Natural killer cell treated with Interleukin-12 subunit alpha and Interleukin-12 subunit beta and Interleukin-15 and Interleukin-18, amount 100 ng/mL, for 72 hours (primary cell): Measurements from ENCODE around the gene SF3A1. TPM values are rescaled to one million over a fixed set of nuclear protein-coding genes. Genes with fewer than 3 reads are reported as not detected.
A peak's percentile ranks its signal among the peaks of the same experiment; 100 is the strongest.

Experiments used
- ATAC-seq, 2 donors: fragments of 150-1000 bp; cut with Tn5 transposase in 1 of 2; sonication (Bioruptor Pico), chemical (Tn5 transposase) in 1 of 2; 2 replicates each; pipeline ENCODE4 v1.10.0; 2021
- DNase-seq: peaks from one replicate; pipeline ENCODE4 v3.0.0; 2022; ENCODE audit warnings: low spot score
- H3K27ac Mint-ChIP-seq, 2 donors: 1 replicate in 1 of 2; 2 replicates in 1 of 2; pipeline ENCODE4 v1.8.0; 2022; ENCODE audit warnings: mixed read lengths in 2 of 2, mild to moderate bottlenecking in 1 of 2, moderate library complexity in 1 of 2
- H3K27me3 Mint-ChIP-seq, 2 donors: 1 replicate in 1 of 2; 2 replicates in 1 of 2; pipeline ENCODE4 v1.8.0; 2022; ENCODE audit warnings: mixed read lengths in 2 of 2
- H3K36me3 Mint-ChIP-seq: one replicate; pipeline ENCODE4 v1.8.0; 2022; ENCODE audit warnings: mixed read lengths
- H3K4me1 Mint-ChIP-seq, 2 donors: 1 replicate in 1 of 2; 2 replicates in 1 of 2; pipeline ENCODE4 v1.8.0; 2022; ENCODE audit warnings: low read depth in 2 of 2, mixed read lengths in 2 of 2, mild to moderate bottlenecking in 1 of 2
- H3K4me3 Mint-ChIP-seq: one replicate; pipeline ENCODE4 v1.8.0; 2022; ENCODE audit warnings: mixed read lengths
- H3K9me3 Mint-ChIP-seq: 2 replicates; pipeline ENCODE4 v1.8.0; 2022; ENCODE audit warnings: mixed read lengths
- total RNA-seq, 2 donors: library from RNA; stranded (reverse); gene quantifications; one replicate each; pipeline ENCODE4 v1.2.3, GENCODE V29; 2022

The SF3A1 gene
- total RNA-seq, 2 donors from 2014 or later, result 225 to 301 TPM

- H3K9me3 Mint-ChIP-seq, result no peaks in the 10 kb centered on the region
- no peaks in the 10 kb centered on the region for H3K36me3 Mint-ChIP-seq
- no peak for DNase-seq
- H3K4me3 Mint-ChIP-seq, result no peak overlapping the region
- ATAC-seq, result no peak
- H3K27ac Mint-ChIP-seq, result no peak overlapping the region
- H3K27me3 Mint-ChIP-seq, result peaks cover 13 to 15% of the 10 kb centered on the region in 2 donors
- peaks cover 14 to 19% of the 10 kb centered on the region in 2 donors for H3K4me1 Mint-ChIP-seq
These were observed 37.2 kb upstream of the SF3A1 start for GRCh38 chr22:30393885-30394284.

DNA sequence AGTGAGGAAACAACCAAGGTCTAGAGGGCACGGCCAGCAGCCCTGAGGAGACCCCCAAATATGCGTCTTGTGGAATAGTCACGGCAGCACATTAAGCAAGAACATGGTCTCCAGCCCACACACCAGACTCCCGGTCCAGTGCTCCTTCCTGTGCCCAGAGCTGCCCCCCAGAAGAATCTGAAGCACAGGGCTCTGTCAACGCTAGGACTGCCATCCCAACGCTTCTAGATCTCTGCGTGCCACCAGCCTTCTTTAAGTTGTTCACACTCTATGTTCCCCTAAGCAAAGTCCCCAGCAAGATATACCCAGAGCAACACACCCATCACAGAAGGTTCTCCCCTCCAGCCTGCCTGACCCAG lies 36.6 kb upstream of the SF3A1 start:
- H3K27ac Mint-ChIP-seq, result no peak overlapping the region

DNA sequence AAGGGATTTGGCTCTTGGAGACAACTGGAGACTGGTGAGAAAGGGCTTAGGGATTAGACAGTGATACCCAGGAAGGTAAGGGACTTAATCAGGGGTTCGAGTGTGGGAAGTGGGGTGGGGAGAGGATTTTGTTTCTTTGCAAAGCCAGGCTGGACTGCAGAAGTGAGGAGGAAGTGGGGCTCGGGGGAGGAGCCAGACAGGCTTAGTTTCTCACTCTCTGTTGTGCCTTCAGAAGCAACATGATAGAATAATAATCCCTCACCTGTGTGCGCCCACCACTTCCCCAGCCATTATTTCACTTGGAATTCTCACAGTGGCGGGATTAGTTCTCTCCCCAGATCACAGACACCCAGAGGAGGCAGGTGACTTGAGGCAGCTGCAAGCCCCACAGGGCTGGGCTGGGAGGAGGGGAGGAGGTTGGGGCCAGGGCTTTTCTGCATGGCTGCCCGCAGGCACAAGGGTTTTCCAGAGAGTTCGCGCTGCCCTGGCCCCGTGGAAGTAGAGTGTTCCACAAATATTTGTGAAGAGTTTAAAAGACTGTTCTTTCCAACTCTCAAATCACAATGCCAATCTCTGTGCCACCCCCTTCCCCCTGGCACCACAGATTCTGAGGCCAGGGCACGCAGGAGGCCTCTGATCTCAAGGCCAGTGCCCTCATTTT lies 36.1 kb upstream of the SF3A1 start:
- H3K27ac Mint-ChIP-seq, result no peak overlapping the region
- H3K4me1 Mint-ChIP-seq, result peaks cover 3 to 9% of the 10 kb centered on the region in 2 donors
- peaks cover 4 to 5% of the 10 kb centered on the region in 2 donors for H3K27me3 Mint-ChIP-seq
- DNase-seq (no peak), ATAC-seq (no peak)
- H3K4me3 Mint-ChIP-seq, result no peak overlapping the region
- no peaks in the 10 kb centered on the region for H3K9me3 Mint-ChIP-seq
- no peaks in the 10 kb centered on the region for H3K36me3 Mint-ChIP-seq

More for the DNA sequence above, 36.6 kb upstream of the SF3A1 start:
- H3K27me3 Mint-ChIP-seq, result peaks cover 7 to 9% of the 10 kb centered on the region in 2 donors
- no peaks in the 10 kb centered on the region for H3K36me3 Mint-ChIP-seq
- no peak for ATAC-seq
- DNase-seq, result no peak
- H3K4me1 Mint-ChIP-seq, result peaks cover 8 to 14% of the 10 kb centered on the region in 2 donors
- no peaks in the 10 kb centered on the region for H3K9me3 Mint-ChIP-seq
- H3K4me3 Mint-ChIP-seq, result no peak overlapping the region

- Mint-ChIP-seq H3K4me3 (no peak overlapping the region), H3K4me1 (peaks cover 6 to 7% of the 10 kb centered on the region in 2 donors), H3K27ac (peak overlapping the region in 1 of 2 donors; percentile 10), H3K9me3 (no peaks in the 10 kb centered on the region), H3K36me3 (no peaks in the 10 kb centered on the region), H3K27me3 (peaks cover 5 to 6% of the 10 kb centered on the region in 2 donors)
- peak; percentile 76 for DNase-seq
- ATAC-seq, result peak in 1 of 2 donors; percentile 33
These were observed 34.4 kb upstream of the SF3A1 start for GRCh38 chr22:30390974-30391691.

DNA sequence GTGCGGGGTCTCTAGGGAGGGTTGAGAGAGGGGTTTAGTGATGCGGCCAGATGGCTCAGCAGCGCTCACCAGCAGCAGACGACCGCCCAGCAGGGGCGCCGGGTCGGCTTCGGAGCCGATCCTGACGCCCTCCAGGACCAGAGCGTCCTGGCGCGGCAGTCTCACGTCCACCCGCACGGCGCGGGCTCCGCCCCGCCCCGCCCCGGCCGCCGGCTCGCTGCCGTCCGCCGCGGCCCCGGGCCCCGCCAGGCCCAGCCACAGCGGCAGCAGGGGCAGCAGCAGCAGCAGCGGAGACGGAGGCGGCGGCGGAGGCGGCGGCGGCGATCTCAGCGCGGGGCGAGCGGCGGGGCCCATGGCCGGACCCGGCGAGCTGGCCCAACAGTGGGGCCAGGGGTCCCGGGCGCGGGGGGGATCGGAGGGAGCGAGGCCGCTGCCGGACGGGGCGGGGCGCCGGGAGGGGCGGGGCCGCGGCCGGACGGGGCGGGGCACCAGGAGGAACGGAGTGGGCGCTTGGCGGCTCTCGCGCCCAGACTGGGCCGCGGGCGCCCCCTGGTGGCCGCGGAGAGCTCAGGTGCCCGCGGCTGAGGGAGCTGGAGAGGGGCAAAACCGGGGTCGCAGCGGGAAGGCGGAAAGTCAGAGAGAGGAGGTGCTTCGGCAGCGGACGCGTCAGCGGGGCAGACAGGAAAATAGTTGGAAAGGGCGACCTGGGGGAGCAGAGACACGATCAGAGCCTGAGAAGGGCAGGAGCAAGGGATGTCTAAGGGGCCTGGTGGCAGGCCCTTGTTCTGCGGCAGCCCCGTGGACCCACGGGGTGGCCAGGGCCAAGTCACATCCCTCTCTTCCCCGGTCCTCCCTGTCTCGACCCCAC lies 30.5 kb upstream of the SF3A1 start, which contains the start of gene RNF215:
RNF215 (minus strand) TSS at position 452 of the 868 bp plus-strand sequence; CDS start at position 354, 98 bp downstream.
- peaks cover 0 to 4% of the 10 kb centered on the region in 2 donors for H3K27me3 Mint-ChIP-seq
- H3K4me3 Mint-ChIP-seq, result peak within 1 kb of the TSS; percentile 52
- peaks cover 6 to 7% of the 10 kb centered on the region in 2 donors for H3K4me1 Mint-ChIP-seq
- H3K36me3 Mint-ChIP-seq, result no peaks in the 10 kb centered on the region
- H3K27ac Mint-ChIP-seq, result peak within 1 kb of the TSS in 1 of 2 donors; percentile 56
- DNase-seq (peak; percentile 91), ATAC-seq (peak; percentile 95 to 97)
- H3K9me3 Mint-ChIP-seq, result no peaks in the 10 kb centered on the region

GRCh38 chr22:30386608-30386959 lies 29.9 kb upstream of the SF3A1 start:
- H3K9me3 Mint-ChIP-seq, result no peaks in the 10 kb centered on the region
- ATAC-seq, result no peak
- H3K27ac Mint-ChIP-seq, result peak overlapping the region in 1 of 2 donors; percentile 56
- H3K27me3 Mint-ChIP-seq, result peaks cover 0 to 4% of the 10 kb centered on the region in 2 donors
- peak overlapping the region; percentile 52 for H3K4me3 Mint-ChIP-seq
- no peaks in the 10 kb centered on the region for H3K36me3 Mint-ChIP-seq
- peaks cover 6 to 7% of the 10 kb centered on the region in 2 donors for H3K4me1 Mint-ChIP-seq
- no peak for DNase-seq

- no peak for ATAC-seq
- H3K4me3 Mint-ChIP-seq, result peak overlapping the region; percentile 52
- H3K4me1 Mint-ChIP-seq, result peaks cover under 1 to 3% of the 10 kb centered on the region in 2 donors
- no peaks in the 10 kb centered on the region for H3K36me3 Mint-ChIP-seq
- H3K27me3 Mint-ChIP-seq, result peaks cover 0 to 4% of the 10 kb centered on the region in 2 donors
- H3K9me3 Mint-ChIP-seq, result no peaks in the 10 kb centered on the region
- no peak for DNase-seq
- no peak overlapping the region for H3K27ac Mint-ChIP-seq
These were observed 29.2 kb upstream of the SF3A1 start for GRCh38 chr22:30385942-30386341.

- no peak for ATAC-seq
- H3K27ac Mint-ChIP-seq, result no peak overlapping the region
- peaks cover 0 to 4% of the 10 kb centered on the region in 2 donors for H3K27me3 Mint-ChIP-seq
- H3K36me3 Mint-ChIP-seq, result no peaks in the 10 kb centered on the region
- H3K4me3 Mint-ChIP-seq, result no peak overlapping the region
- H3K4me1 Mint-ChIP-seq, result peaks cover 0 to 3% of the 10 kb centered on the region in 2 donors
- H3K9me3 Mint-ChIP-seq, result no peaks in the 10 kb centered on the region
- no peak for DNase-seq
These were observed 26.4 kb upstream of the SF3A1 start for GRCh38 chr22:30383061-30383460.

DNA sequence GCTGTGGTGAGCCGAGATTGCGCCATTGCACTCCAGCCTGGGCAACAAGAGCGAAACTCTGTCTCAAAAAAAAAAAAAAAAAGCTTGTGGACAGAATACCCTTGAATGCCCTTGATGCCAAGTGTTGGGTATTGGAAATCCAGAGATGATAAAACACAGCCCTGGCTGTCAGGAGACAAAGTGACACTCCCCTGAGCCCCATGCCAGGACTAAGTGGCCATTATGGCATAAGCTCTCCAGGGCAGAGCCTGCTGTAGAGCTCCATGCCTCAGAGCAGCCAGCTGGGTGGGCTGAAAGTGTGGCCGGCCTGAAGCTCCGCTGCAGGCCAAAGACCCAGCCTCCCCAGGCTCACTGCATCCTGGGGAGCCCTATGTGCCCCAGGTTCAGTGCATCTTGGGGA lies 25.6 kb upstream of the SF3A1 start:
- H3K27me3 Mint-ChIP-seq, result peaks cover 0 to under 1% of the 10 kb centered on the region in 2 donors
- H3K27ac Mint-ChIP-seq, result no peak overlapping the region
- no peaks in the 10 kb centered on the region for H3K9me3 Mint-ChIP-seq
- peaks cover 0 to 1% of the 10 kb centered on the region in 2 donors for H3K4me1 Mint-ChIP-seq
- ATAC-seq, result no peak
- H3K36me3 Mint-ChIP-seq, result no peaks in the 10 kb centered on the region
- no peak for DNase-seq
- H3K4me3 Mint-ChIP-seq, result no peak overlapping the region

DNA sequence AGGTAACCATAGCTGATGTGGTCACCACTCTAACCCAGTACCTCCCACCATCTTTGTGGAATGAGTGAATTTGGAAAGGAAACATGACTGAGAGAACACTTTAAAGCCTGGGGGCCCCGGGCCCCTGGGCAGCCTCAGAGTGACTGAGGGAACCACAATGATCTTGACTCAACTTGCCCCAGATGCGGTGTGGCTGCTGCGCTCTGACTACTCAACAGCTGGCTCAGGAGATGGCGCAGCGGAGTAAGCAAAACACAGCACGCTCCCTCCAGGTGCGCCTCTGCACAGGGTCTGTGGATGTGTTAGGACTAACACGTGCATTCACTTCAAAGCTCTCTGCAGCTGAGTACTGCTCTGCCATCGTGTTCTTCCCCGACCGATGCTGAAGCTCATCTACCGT lies 24.6 kb upstream of the SF3A1 start:
- DNase-seq (no peak), ATAC-seq (no peak)
- Mint-ChIP-seq H3K9me3 (no peaks in the 10 kb centered on the region), H3K4me1 (no peaks in the 10 kb centered on the region), H3K27me3 (no peaks in the 10 kb centered on the region), H3K4me3 (no peak overlapping the region), H3K27ac (no peak overlapping the region), H3K36me3 (no peaks in the 10 kb centered on the region)

DNA sequence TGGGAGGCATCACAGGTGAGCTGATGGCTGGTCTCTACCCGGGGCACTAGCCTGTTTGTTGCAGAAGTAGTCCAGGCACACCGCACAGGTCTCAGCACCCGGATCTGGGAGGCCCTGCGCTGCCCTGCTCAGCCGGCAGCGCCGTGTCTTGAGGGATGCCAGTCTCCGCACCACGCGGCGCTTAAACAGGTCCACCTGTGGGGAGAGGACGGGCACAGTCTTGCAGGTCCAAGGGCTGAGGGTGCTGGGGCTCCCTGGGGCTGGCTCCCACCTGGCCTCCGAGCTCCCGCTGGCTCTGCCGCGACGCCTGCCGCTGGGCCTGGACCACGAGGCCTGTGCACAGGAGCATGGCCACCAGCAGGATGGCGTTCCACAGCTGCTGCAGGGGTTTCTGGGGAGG lies 23.3 kb upstream of the SF3A1 start:
- no peak for ATAC-seq
- Mint-ChIP-seq H3K9me3 (no peaks in the 10 kb centered on the region), H3K4me3 (no peak overlapping the region), H3K36me3 (no peaks in the 10 kb centered on the region), H3K27ac (no peak overlapping the region), H3K27me3 (no peaks in the 10 kb centered on the region), H3K4me1 (no peaks in the 10 kb centered on the region)
- no peak for DNase-seq

GRCh38 chr22:30375312-30375849 lies 18.7 kb upstream of the SF3A1 start:
- no peaks in the 10 kb centered on the region for H3K27me3 Mint-ChIP-seq
- H3K9me3 Mint-ChIP-seq, result no peaks in the 10 kb centered on the region
- H3K4me3 Mint-ChIP-seq, result no peak overlapping the region

More at GRCh38 chr22:30375312-30375849, 18.7 kb upstream of the SF3A1 start:
- Mint-ChIP-seq H3K4me1 (no peaks in the 10 kb centered on the region), H3K27ac (no peak overlapping the region), H3K36me3 (no peaks in the 10 kb centered on the region)
- DNase-seq, result no peak
- no peak for ATAC-seq
